Measurements from ENCODE around the gene RELL2.

The RELL2 gene

DNA sequence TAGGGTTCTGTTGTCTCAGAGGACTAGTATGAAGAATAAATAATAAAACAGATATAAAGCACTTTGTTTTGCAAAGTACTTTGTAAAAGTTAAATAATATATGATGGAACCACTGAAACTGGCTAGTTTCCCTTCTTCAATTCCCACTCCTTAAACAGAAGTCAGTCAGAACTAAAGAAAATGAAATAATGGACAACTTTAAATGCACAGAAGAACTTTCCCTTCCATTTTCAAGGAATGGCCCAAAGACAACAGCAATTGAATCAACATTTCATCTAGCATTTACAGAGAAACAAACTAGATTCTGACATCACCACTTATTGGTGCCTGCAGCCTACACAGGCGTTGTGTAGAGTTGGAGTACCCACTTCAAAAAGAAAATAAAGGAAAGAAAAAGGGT, 34.2 kb upstream of the RELL2 start:
- no peak overlapping the region for H3K27ac ChIP-seq (ENCODE audit: low read depth, low read length, poor library complexity, severe bottlenecking)
- H3K9ac ChIP-seq (ENCODE audit: low read length), result no peak overlapping the region
- no peaks in the 10 kb centered on the region for H3F3A ChIP-seq (ENCODE audit: insufficient read depth, low read length)
- no peak for TF ChIP-seq CTCF (IDR thresholded peaks at IDR 0.05; ENCODE audit: low read length)
- no peak for TF ChIP-seq EZH2 (IDR thresholded peaks at IDR 0.05; ENCODE audit: borderline replicate concordance, low read length)
- H3K9me2 ChIP-seq (ENCODE audit: low read depth, low read length), result no peaks in the 10 kb centered on the region
- no peaks in the 10 kb centered on the region for H3K27me3 ChIP-seq (ENCODE audit: insufficient read depth, low read length)
- H3K4me1 ChIP-seq (ENCODE audit: insufficient read depth, low read length, severe bottlenecking), result peaks cover 17% of the 10 kb centered on the region
- peaks cover 45% of the 10 kb centered on the region for H3K79me2 ChIP-seq (ENCODE audit: insufficient read depth, low read length)
- no peaks in the 10 kb centered on the region for H3K9me3 ChIP-seq (ENCODE audit: low read length)
- H3K4me2 ChIP-seq (ENCODE audit: low read length), result no peak overlapping the region
- H4K20me1 ChIP-seq (ENCODE audit: insufficient read depth, low read length), result no peaks in the 10 kb centered on the region
- no peaks in the 10 kb centered on the region; the same call in 1 of the 2 replicates for H3K36me3 ChIP-seq (ENCODE audit: insufficient read depth, low read length)
- no peak overlapping the region for H3K4me3 ChIP-seq (ENCODE audit: low read depth, low read length, poor library complexity, severe bottlenecking)
- H2AFZ ChIP-seq (ENCODE audit: low read length), result no peak overlapping the region

GRCh38 chr5:141603923-141604717, 32.7 kb upstream of the RELL2 start:
- Histone ChIP-seq H3K79me2 (ENCODE audit: insufficient read depth, low read length) (peaks cover 32% of the 10 kb centered on the region), H3K9me3 (ENCODE audit: low read length) (no peaks in the 10 kb centered on the region), H2AFZ (ENCODE audit: low read length) (no peak overlapping the region), H3K27ac (ENCODE audit: low read depth, low read length, poor library complexity, severe bottlenecking) (no peak overlapping the region), H3K9me2 (ENCODE audit: low read depth, low read length) (no peaks in the 10 kb centered on the region), H3K4me3 (ENCODE audit: low read depth, low read length, poor library complexity, severe bottlenecking) (no peak overlapping the region), H4K20me1 (ENCODE audit: insufficient read depth, low read length) (no peaks in the 10 kb centered on the region), H3K36me3 (ENCODE audit: insufficient read depth, low read length) (no peaks in the 10 kb centered on the region; the same call in 1 of the 2 replicates), H3F3A (ENCODE audit: insufficient read depth, low read length) (no peaks in the 10 kb centered on the region), H3K4me1 (ENCODE audit: insufficient read depth, low read length, severe bottlenecking) (peaks cover 17% of the 10 kb centered on the region), H3K4me2 (ENCODE audit: low read length) (no peak overlapping the region), H3K9ac (ENCODE audit: low read length) (no peak overlapping the region), H3K27me3 (ENCODE audit: insufficient read depth, low read length) (no peaks in the 10 kb centered on the region)
- no peak for TF ChIP-seq EZH2 (IDR thresholded peaks at IDR 0.05; ENCODE audit: borderline replicate concordance, low read length)
- no peak for TF ChIP-seq CTCF (IDR thresholded peaks at IDR 0.05; ENCODE audit: low read length)

DNA sequence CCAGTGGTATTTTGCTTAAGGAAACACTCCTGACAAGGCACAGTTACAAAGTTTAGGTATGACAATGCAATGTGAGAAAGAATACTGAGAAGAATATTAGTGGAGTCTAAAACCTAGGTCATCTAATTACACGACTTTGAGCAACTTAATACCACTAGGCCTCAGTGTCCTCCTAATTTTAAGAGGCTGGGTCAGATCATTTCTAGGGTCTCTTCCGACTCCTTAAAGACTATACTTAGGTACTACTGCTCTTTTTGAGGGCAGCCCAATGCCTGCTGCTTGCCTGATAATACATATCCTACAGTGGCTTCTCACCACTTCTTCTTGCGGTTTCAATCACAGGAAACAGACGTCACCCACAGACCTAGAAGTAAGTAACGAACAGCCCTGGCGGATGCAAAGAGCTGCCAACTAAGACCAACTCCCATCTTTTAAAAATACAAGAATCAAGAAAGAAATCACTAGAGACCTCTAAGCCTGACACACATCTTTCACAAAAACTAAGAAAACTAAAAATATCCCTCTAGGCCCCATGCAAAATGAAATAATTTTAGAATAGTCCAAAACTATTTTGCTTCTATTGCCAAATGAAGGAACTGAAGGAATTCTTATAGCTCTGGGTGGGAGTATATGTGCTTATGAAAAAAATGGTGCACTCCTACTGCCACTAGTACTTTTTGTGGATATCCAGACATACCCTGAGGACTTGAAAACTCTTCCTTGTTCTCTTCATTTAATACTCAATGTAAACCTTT, 31.1 kb upstream of the RELL2 start:
- Histone ChIP-seq H3K4me2 (ENCODE audit: low read length) (peak overlapping the region; percentile 56), H3K27ac (ENCODE audit: low read depth, low read length, poor library complexity, severe bottlenecking) (peak overlapping the region; percentile 46), H3K4me3 (ENCODE audit: low read depth, low read length, poor library complexity, severe bottlenecking) (no peak overlapping the region), H3K9me2 (ENCODE audit: low read depth, low read length) (no peaks in the 10 kb centered on the region), H3K9me3 (ENCODE audit: low read length) (no peaks in the 10 kb centered on the region), H4K20me1 (ENCODE audit: insufficient read depth, low read length) (no peaks in the 10 kb centered on the region), H3F3A (ENCODE audit: insufficient read depth, low read length) (no peaks in the 10 kb centered on the region), H3K9ac (ENCODE audit: low read length) (no peak overlapping the region), H3K27me3 (ENCODE audit: insufficient read depth, low read length) (no peaks in the 10 kb centered on the region), H3K4me1 (ENCODE audit: insufficient read depth, low read length, severe bottlenecking) (peaks cover 17% of the 10 kb centered on the region), H2AFZ (ENCODE audit: low read length) (no peak overlapping the region), H3K79me2 (ENCODE audit: insufficient read depth, low read length) (peaks cover 32% of the 10 kb centered on the region), H3K36me3 (ENCODE audit: insufficient read depth, low read length) (no peaks in the 10 kb centered on the region; the same call in 1 of the 2 replicates)
- no peak for TF ChIP-seq EZH2 (IDR thresholded peaks at IDR 0.05; ENCODE audit: borderline replicate concordance, low read length)
- TF ChIP-seq CTCF (IDR thresholded peaks at IDR 0.05; ENCODE audit: low read length), result no peak

Data from OCI-LY1 (cell line).